HL-60 (cell line): ENCODE results near the gene GFOD1.

ENCODE experiments used
- DNase-seq, 2 experiments: peaks; one replicate each; pipeline ENCODE4 v3.0.0-alpha.2; 2010 to 2020; ENCODE audit warnings: low read depth in 1 of 2, low spot score in 1 of 2
- H3K27ac ChIP-seq: fragments of 250-450 bp; sonication (Bioruptor Pico); replicated peaks from 2 replicates; pipeline ENCODE4 v1.5.1; 2020; ENCODE audit warnings: mild to moderate bottlenecking, moderate library complexity
- H3K27me3 ChIP-seq: fragments of 250-450 bp; sonication (Bioruptor Pico); 2 replicates; pipeline ENCODE4 v1.5.1; 2021; ENCODE audit warnings: mild to moderate bottlenecking, moderate library complexity; ENCODE audit not compliant: insufficient read depth, poor library complexity, severe bottlenecking
- H3K4me3 ChIP-seq: replicated peaks from 2 replicates; pipeline ENCODE4 v1.5.1; 2011; ENCODE audit warnings: mild to moderate bottlenecking, control low read depth, low read length; ENCODE audit not compliant: insufficient read depth
- GABPA ChIP-seq: IDR thresholded peaks from 2 replicates; pipeline ENCODE4 v1.6.1; 2012; ENCODE audit warnings: low read depth
- POLR2AphosphoS5 ChIP-seq: IDR thresholded peaks from 2 replicates; pipeline ENCODE4 v1.6.1; 2012; ENCODE audit warnings: low read depth
- SPI1 ChIP-seq: IDR thresholded peaks from 2 replicates; pipeline ENCODE4 v1.6.1; 2012; ENCODE audit warnings: low read depth, mild to moderate bottlenecking, borderline replicate concordance
- TF ChIP-seq, protein P1 (sequence below): IDR thresholded peaks from one replicate; pipeline ENCODE4 v1.5.1; 2011; ENCODE audit warnings: low read length, control low read depth, inconsistent platforms; ENCODE audit not compliant: insufficient read depth
- TF ChIP-seq, protein P2 (sequence below): IDR thresholded peaks from 2 replicates; pipeline ENCODE4 v1.6.1; 2012; ENCODE audit warnings: low read depth; ENCODE audit not compliant: insufficient replicate concordance

The GFOD1 gene

DNA sequence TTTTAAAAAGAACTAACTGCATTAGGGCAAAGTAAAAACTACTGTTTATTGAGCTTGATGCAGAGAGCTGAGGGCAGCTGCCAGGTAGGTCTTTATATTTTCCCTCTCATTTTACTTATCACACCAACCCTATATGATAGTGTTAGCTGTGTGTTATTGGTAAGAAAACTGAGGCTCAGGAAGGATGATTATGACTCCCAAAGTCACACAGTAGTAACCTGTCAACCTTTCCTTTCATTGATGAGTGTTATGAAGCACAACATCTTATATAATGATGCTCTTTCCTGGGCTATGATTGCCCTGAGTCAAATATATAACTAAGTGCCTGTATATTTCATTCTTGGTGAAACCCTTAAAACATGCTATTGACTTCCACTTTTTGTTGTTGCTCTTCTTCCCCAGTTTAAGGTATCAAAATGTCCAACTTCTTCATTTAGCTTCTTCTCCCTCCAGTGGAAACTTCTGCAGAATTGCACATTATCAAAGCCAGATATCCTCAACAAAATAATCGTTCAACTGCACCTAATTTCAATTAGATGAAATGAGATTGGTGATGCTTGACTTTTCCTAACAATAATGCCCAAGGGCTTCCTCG is 8.1 kb downstream of the GFOD1 start:
- no peak for DNase-seq
- Histone ChIP-seq H3K4me3 (no peak overlapping the region), H3K27ac (peak overlapping the region; percentile 15), H3K27me3 (no peaks in the 10 kb centered on the region)
- TF ChIP-seq, protein P1, sequence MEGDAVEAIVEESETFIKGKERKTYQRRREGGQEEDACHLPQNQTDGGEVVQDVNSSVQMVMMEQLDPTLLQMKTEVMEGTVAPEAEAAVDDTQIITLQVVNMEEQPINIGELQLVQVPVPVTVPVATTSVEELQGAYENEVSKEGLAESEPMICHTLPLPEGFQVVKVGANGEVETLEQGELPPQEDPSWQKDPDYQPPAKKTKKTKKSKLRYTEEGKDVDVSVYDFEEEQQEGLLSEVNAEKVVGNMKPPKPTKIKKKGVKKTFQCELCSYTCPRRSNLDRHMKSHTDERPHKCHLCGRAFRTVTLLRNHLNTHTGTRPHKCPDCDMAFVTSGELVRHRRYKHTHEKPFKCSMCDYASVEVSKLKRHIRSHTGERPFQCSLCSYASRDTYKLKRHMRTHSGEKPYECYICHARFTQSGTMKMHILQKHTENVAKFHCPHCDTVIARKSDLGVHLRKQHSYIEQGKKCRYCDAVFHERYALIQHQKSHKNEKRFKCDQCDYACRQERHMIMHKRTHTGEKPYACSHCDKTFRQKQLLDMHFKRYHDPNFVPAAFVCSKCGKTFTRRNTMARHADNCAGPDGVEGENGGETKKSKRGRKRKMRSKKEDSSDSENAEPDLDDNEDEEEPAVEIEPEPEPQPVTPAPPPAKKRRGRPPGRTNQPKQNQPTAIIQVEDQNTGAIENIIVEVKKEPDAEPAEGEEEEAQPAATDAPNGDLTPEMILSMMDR = no peak
- no peak for TF ChIP-seq POLR2AphosphoS5
- TF ChIP-seq, protein P2, sequence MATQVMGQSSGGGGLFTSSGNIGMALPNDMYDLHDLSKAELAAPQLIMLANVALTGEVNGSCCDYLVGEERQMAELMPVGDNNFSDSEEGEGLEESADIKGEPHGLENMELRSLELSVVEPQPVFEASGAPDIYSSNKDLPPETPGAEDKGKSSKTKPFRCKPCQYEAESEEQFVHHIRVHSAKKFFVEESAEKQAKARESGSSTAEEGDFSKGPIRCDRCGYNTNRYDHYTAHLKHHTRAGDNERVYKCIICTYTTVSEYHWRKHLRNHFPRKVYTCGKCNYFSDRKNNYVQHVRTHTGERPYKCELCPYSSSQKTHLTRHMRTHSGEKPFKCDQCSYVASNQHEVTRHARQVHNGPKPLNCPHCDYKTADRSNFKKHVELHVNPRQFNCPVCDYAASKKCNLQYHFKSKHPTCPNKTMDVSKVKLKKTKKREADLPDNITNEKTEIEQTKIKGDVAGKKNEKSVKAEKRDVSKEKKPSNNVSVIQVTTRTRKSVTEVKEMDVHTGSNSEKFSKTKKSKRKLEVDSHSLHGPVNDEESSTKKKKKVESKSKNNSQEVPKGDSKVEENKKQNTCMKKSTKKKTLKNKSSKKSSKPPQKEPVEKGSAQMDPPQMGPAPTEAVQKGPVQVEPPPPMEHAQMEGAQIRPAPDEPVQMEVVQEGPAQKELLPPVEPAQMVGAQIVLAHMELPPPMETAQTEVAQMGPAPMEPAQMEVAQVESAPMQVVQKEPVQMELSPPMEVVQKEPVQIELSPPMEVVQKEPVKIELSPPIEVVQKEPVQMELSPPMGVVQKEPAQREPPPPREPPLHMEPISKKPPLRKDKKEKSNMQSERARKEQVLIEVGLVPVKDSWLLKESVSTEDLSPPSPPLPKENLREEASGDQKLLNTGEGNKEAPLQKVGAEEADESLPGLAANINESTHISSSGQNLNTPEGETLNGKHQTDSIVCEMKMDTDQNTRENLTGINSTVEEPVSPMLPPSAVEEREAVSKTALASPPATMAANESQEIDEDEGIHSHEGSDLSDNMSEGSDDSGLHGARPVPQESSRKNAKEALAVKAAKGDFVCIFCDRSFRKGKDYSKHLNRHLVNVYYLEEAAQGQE = no peak
- TF ChIP-seq GABPA = no peak
- TF ChIP-seq SPI1 = peak; percentile 75

DNA sequence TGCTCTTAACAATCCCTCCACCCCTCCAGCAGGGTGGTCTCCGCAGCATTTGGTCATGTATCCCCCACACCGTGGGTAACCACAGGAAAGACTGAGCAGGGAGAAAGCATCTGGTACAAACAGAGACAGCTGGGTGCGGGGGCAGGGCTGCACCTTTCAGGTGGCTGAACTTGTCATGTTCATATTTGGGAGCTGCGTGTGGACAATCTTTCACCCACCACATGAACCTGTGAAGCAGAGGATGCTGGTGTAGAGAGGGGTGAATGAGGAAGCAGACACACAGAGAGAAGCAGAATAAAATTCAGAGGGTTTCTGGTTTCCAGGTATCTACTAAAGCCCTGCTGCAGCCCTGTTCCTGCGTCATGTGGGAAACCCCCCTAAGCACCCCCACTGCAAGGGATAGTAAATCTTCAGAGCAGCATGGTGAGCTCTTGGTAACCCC is 8.9 kb downstream of the GFOD1 start:
- Histone ChIP-seq H3K27me3 (no peaks in the 10 kb centered on the region), H3K4me3 (no peak overlapping the region), H3K27ac (no peak overlapping the region)
- TF ChIP-seq, protein P2 = no peak
- TF ChIP-seq, protein P1 = no peak
- TF ChIP-seq GABPA = no peak
- no peak for TF ChIP-seq SPI1
- TF ChIP-seq POLR2AphosphoS5 = no peak
- no peak for DNase-seq

DNA sequence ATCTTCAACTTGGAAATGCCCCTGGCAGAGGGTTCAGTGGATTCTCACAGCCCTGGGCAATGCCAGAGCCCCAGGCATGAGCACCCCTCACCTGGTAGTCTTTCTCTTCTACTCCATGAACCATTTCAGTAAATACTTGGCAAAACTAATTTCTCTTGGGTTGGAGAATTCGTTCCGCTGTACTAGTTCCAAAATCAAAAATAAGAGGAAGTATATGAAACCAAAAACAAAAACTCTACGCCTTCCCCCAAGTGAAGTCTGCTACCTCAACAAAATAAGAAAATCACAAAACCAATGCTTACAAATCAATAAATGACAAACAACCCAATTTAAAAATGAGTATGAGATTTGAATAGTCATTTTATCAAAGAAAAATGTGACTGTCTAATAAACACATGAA is 12.6 kb downstream of the GFOD1 start:
- Histone ChIP-seq H3K27ac (no peak overlapping the region), H3K27me3 (no peaks in the 10 kb centered on the region), H3K4me3 (no peak overlapping the region)
- TF ChIP-seq GABPA (no peak), POLR2AphosphoS5 (no peak), SPI1 (no peak)
- TF ChIP-seq, protein P2 = no peak
- TF ChIP-seq, protein P1 = no peak
- no peak for DNase-seq
